Measurements from ENCODE around the gene MMP20.

DNA sequence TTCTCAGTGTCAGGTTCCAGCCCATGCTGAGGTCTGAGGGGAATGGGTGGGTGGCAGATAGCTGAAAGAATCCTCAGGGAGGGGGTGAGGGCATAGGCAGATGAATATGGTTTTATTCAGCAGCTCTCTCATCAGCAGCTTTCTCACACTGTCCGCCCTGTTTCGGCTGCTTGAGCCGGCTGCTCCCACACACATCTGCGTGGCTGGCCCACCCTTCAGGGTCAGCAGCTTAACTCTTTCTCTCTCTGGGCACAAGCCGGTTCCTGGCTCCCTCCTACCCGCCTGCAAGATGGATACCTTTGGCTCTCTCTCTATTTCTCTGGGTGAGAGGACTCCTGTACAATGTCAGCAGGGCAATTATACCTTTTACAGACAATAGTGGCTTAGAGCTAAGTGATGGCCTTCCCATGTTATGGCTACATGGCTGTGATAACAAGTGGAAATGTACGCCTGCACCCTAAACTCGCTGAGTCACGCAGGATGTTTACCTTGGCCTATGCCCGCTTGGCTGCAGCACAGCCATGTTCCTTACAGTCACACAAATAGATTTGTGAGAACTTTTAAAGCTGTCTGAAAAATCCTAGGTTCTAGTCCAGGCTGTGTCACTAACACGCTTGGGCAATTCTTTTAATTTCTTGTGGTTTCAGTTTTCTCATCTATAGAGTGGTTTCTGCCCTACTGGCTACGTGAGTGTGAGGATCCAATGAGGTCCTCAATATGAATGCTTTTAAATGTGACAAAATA lies 4.1 kb downstream of the MMP20 start:
- TF ChIP-seq, protein P1, sequence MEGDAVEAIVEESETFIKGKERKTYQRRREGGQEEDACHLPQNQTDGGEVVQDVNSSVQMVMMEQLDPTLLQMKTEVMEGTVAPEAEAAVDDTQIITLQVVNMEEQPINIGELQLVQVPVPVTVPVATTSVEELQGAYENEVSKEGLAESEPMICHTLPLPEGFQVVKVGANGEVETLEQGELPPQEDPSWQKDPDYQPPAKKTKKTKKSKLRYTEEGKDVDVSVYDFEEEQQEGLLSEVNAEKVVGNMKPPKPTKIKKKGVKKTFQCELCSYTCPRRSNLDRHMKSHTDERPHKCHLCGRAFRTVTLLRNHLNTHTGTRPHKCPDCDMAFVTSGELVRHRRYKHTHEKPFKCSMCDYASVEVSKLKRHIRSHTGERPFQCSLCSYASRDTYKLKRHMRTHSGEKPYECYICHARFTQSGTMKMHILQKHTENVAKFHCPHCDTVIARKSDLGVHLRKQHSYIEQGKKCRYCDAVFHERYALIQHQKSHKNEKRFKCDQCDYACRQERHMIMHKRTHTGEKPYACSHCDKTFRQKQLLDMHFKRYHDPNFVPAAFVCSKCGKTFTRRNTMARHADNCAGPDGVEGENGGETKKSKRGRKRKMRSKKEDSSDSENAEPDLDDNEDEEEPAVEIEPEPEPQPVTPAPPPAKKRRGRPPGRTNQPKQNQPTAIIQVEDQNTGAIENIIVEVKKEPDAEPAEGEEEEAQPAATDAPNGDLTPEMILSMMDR (IDR thresholded peaks at IDR 0.05) = no peak
- TF ChIP-seq POLR2AphosphoS5 (IDR thresholded peaks at IDR 0.05; ENCODE audit: low read depth, low read length) = no peak
- TF ChIP-seq, protein P2, sequence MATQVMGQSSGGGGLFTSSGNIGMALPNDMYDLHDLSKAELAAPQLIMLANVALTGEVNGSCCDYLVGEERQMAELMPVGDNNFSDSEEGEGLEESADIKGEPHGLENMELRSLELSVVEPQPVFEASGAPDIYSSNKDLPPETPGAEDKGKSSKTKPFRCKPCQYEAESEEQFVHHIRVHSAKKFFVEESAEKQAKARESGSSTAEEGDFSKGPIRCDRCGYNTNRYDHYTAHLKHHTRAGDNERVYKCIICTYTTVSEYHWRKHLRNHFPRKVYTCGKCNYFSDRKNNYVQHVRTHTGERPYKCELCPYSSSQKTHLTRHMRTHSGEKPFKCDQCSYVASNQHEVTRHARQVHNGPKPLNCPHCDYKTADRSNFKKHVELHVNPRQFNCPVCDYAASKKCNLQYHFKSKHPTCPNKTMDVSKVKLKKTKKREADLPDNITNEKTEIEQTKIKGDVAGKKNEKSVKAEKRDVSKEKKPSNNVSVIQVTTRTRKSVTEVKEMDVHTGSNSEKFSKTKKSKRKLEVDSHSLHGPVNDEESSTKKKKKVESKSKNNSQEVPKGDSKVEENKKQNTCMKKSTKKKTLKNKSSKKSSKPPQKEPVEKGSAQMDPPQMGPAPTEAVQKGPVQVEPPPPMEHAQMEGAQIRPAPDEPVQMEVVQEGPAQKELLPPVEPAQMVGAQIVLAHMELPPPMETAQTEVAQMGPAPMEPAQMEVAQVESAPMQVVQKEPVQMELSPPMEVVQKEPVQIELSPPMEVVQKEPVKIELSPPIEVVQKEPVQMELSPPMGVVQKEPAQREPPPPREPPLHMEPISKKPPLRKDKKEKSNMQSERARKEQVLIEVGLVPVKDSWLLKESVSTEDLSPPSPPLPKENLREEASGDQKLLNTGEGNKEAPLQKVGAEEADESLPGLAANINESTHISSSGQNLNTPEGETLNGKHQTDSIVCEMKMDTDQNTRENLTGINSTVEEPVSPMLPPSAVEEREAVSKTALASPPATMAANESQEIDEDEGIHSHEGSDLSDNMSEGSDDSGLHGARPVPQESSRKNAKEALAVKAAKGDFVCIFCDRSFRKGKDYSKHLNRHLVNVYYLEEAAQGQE (IDR thresholded peaks at IDR 0.05; ENCODE audit: insufficient read depth in 1 of 2, low read depth in 2 of 2, low read length in 1 of 2) = no peak
- no peak for TF ChIP-seq TCF7L2 (IDR thresholded peaks at IDR 0.05; ENCODE audit: low read depth, low read length)
- no peak for TF ChIP-seq SIN3A (IDR thresholded peaks at IDR 0.05; ENCODE audit: borderline replicate concordance, insufficient read depth, low read depth, low read length)
